ENCODE data around the gene FOXC2. TPM values are rescaled to one million over a fixed set of nuclear protein-coding genes. Genes with fewer than 3 reads are reported as not detected.
A peak's percentile ranks its signal among the peaks of the same experiment; 100 is the strongest.

Gene FOXC2
- total RNA-seq, 4 donors from 2014 or later: 0.09 to 0.57 (median 0.40) TPM

DNA sequence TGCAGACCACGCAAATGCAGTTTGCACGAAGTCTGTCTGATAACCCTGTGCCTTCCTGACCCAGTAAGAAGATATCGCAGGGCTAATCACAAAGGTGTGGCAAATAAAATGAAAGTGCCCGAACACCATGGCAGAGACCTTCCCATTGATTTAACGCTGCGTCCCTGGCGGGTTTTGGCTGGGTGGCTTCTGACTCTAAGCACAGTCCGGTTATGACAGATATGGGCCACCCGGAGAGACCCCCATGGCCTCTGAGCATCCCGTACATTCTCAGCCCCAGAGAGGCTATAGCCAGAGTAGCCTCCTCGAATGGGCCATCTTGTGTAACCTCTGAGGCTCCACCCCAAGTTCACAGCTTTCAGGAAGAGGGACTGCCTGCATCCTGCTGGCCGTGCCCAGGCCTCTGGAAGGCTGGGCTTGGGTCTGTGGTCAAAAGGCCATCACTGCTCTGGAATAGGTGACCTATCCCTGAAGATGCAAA, 5.5 kb downstream of the FOXC2 start:
- intact Hi-C loops (cut with DNase I): loop anchor here (10.0 kb wide), 1 partner anchor 303 kb away; no protein-coding TSS in a partner anchor
- Histone ChIP-seq H3K27me3 (peaks cover 12 to 100% (median 24%) of the 10 kb centered on the region in 4 donors), H3K9me3 (no peaks in the 10 kb centered on the region), H3K4me1 (peaks cover 0 to 31% (median 13%) of the 10 kb centered on the region in 3 donors), H3K4me3 (peak overlapping the region in 1 of 4 donors; percentile 7), H3K27ac (no peak overlapping the region), H3K36me3 (no peaks in the 10 kb centered on the region)
- DNase-seq: no peak
- WGBS, 2 donors: 77 to 91% methylated on average over 8 to 11 of the region's 12 CpGs
- TF ChIP-seq, protein P1, sequence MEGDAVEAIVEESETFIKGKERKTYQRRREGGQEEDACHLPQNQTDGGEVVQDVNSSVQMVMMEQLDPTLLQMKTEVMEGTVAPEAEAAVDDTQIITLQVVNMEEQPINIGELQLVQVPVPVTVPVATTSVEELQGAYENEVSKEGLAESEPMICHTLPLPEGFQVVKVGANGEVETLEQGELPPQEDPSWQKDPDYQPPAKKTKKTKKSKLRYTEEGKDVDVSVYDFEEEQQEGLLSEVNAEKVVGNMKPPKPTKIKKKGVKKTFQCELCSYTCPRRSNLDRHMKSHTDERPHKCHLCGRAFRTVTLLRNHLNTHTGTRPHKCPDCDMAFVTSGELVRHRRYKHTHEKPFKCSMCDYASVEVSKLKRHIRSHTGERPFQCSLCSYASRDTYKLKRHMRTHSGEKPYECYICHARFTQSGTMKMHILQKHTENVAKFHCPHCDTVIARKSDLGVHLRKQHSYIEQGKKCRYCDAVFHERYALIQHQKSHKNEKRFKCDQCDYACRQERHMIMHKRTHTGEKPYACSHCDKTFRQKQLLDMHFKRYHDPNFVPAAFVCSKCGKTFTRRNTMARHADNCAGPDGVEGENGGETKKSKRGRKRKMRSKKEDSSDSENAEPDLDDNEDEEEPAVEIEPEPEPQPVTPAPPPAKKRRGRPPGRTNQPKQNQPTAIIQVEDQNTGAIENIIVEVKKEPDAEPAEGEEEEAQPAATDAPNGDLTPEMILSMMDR (IDR thresholded peaks at IDR 0.05): no peak
- no peak for TF ChIP-seq POLR2A (IDR thresholded peaks at IDR 0.05)

- 96% methylated on average over 4 of the region's 8 CpGs; no CpG with 5 or more reads in 1 of the 2 donors for WGBS, 2 donors
- Histone ChIP-seq H3K27me3 (peaks cover 10 to 100% (median 23%) of the 10 kb centered on the region in 4 donors), H3K4me1 (peaks cover 0 to 26% (median 13%) of the 10 kb centered on the region in 3 donors), H3K27ac (no peak overlapping the region), H3K4me3 (no peak overlapping the region), H3K9me3 (no peaks in the 10 kb centered on the region), H3K36me3 (no peaks in the 10 kb centered on the region)
- intact Hi-C loops (cut with DNase I): loop anchor here (10.0 kb wide), 1 partner anchor 302 kb away; no protein-coding TSS in a partner anchor
- DNase-seq: no peak
- TF ChIP-seq, protein P1 (IDR thresholded peaks at IDR 0.05): no peak
- no peak for TF ChIP-seq POLR2A (IDR thresholded peaks at IDR 0.05)
These were observed 6.0 kb downstream of the FOXC2 start for GRCh38 chr16:86572606-86573005.

DNA sequence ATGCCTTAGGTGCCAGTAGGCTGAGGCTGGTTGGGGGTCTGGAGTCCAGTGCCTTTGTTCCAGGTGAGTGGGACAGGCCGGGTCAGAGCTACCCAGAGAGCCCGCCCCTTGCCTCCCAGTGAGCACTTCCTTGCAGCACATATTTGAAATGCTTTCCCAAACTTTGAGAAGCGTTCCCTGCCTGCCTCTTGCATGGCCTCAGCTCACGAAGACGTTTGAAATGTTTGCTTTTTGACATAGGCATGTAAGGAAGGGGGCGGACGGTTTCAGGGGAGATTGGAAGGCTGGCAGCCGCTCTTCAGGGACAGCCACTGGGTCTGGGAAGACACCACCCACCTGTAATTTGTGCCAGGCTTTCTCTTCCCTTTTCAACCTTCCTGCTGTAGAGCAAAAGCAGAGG, 6.6 kb downstream of the FOXC2 start:
- TF ChIP-seq, protein P1 (IDR thresholded peaks at IDR 0.05): no peak
- TF ChIP-seq POLR2A (IDR thresholded peaks at IDR 0.05): no peak
- intact Hi-C loops (cut with DNase I): loop anchor here (10.0 kb wide), 1 partner anchor 302 kb away; no protein-coding TSS in a partner anchor
- Histone ChIP-seq H3K36me3 (no peaks in the 10 kb centered on the region), H3K4me1 (peaks cover 0 to 20% (median 13%) of the 10 kb centered on the region in 3 donors), H3K27me3 (peaks cover 9 to 100% (median 27%) of the 10 kb centered on the region in 4 donors), H3K4me3 (no peak overlapping the region), H3K9me3 (no peaks in the 10 kb centered on the region), H3K27ac (peak overlapping the region in 1 of 4 donors; percentile 44)
- DNase-seq: no peak
- 74 to 100% methylated on average over 1 to 5 of the region's 8 CpGs for WGBS, 2 donors

DNA sequence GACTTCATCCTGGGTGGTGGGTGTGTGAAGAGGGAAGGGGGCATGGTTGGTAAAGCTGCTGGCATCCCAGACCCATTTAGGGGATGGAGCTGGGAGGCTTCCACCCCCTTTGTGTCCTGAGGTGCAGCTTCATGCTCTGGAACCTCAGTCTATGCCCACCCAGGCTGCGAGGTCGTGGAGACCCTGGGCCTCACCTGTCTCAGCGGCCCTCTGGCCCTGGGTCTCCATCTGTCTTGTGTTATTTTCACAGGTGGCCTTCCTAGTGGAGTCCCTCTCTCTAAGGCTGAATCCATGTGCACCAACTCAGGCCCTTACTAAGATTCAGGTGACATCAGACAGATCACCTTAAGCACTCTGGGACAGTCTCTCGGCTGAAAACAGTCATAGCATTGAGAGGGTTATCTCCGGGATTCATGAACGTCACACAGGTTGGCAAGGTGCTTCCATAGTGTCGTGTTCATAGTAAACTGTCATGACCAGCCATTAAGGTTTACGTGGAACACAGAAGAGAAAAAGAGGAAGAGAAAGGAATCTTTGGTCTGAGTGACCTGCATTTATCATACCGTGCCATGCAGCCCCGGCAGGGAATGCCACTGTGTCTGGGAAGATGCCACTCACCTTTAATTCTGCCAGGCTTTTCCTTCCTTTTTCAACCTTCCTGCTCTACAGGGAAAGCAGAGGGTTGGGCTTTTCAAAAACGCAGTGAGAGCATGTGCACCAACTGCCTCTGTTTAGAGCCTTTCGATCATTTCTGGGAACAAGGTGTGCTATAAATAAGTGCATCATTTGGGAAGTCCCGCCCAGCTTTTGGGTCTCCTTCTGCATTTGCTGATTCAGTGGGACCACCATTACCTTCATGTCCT, 7.2 kb downstream of the FOXC2 start:
- H3K36me3 ChIP-seq: no peaks in the 10 kb centered on the region
- H3K27me3 ChIP-seq: peaks cover 11 to 100% (median 27%) of the 10 kb centered on the region in 4 donors
- intact Hi-C loops (cut with DNase I): loop anchor here (10.0 kb wide), 1 partner anchor 301 kb away; no protein-coding TSS in a partner anchor
- no peak overlapping the region for H3K4me3 ChIP-seq
- peak overlapping the region in 1 of 4 donors; percentile 44 for H3K27ac ChIP-seq
- H3K9me3 ChIP-seq: no peaks in the 10 kb centered on the region
- WGBS, 2 donors: 72 to 76% methylated on average over 11 to 12 of the region's 13 CpGs
- no peak for DNase-seq
- no peak for TF ChIP-seq POLR2A (IDR thresholded peaks at IDR 0.05)
- TF ChIP-seq, protein P1 (IDR thresholded peaks at IDR 0.05): no peak
- H3K4me1 ChIP-seq: peaks cover 3 to 27% (median 13%) of the 10 kb centered on the region in 3 donors

- Histone ChIP-seq H3K27me3 (peaks cover 8 to 100% (median 31%) of the 10 kb centered on the region in 4 donors), H3K4me3 (no peak overlapping the region), H3K9me3 (no peaks in the 10 kb centered on the region), H3K4me1 (peaks cover 7 to 35% (median 13%) of the 10 kb centered on the region in 3 donors), H3K27ac (peak overlapping the region in 1 of 4 donors; percentile 44), H3K36me3 (no peaks in the 10 kb centered on the region)
- no peak for DNase-seq
- WGBS, 2 donors: 50 to 85% methylated on average over 2 to 4 of the region's 4 CpGs
- TF ChIP-seq, protein P1 (IDR thresholded peaks at IDR 0.05): no peak
- TF ChIP-seq POLR2A (IDR thresholded peaks at IDR 0.05): no peak
- intact Hi-C loops (cut with DNase I): loop anchor here (10.0 kb wide), 1 partner anchor 300 kb away; no protein-coding TSS in a partner anchor
These were observed 8.0 kb downstream of the FOXC2 start for GRCh38 chr16:86574646-86575045.

Data from esophagus squamous epithelium (tissue), 5 donors.